NCI-H526 (cell line): Measurements from ENCODE around the gene GIMD1.
"Not testable (repeated sequence)": the region's sequence is repeated elsewhere in the genome, so short reads cannot be mapped to it uniquely, and the experiment has no call there.

Experiments
- DNase-seq, 2 experiments: peaks; one replicate each; lab custom pipeline; 2025; lab: John Stamatoyannopoulos, UW

GIMD1 gene

DNA sequence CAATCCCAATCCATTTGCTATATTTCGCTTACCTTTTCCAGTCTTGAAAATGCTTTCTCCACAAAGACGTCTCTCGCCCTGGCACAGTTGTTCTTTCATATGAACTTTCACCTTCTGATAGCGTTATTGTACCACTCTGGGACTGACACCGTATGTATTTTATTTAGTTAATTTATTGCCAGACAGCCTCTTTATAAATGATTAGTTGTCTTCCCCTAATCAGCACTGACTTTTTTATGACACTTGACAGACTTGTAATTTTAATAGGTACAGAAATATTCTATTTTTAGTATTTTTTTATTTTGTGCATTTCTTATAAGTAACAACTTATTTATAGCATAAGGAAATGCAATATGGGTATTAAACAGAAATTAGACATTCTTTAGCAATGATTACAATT, at the start of gene GIMD1:
TSS of gene GIMD1 (minus strand) at position 101 of the 400 bp plus-strand sequence. CDS start 1,343 bp downstream, outside the sequence.
- DNase-seq: no peak

GRCh38 chr4:106414366-106414765, 45.8 kb upstream of the GIMD1 start:
- no peak for DNase-seq

DNA sequence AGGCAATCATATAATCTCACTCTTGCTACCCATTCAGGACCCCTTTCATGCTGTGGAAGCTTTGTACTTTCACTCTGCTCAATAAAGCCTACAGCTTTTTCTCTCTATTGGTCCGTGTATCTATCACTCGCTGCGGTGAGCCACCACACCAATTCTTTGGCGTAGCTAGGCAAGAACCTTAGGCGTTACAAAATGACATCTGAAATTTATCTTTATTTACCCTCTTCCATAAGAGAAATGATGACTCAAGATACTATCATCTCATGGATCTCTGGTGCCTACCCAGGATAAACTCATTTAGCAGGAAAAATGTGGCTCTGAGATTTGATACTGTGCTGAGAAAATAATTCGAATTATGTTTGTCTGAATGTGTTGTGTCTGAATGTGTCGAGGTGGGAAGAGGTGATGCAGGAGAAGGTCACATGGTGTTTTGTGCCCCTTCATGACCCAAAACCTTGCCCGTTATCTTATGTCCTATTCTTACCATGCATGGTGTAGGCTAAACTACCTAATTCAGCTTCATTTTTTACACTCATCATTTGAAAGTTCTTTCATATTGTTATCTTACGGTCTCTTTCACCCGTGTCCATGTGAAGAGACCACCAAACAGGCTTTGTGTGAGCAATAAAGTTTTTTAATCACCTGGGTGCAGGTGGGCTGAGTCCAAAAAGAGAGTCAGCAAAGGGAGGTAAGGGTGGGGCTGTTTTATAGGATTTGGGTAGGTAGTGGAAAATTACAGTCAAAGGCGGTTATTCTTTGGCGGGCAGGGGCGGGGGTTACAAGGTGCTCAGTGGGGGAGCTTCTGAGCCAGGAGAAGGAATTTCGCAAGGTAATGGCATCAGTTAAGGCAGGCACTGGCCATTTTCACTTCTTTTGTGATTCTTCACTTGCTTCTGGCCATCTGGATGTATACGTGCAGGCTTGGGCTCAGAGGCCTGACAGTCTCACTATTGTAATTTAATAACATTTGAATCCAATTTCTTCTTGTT, 41.6 kb upstream of the GIMD1 start:
- DNase-seq: no peak

GRCh38 chr4:106408004-106408403, 39.4 kb upstream of the GIMD1 start:
- not testable (repeated sequence) for DNase-seq

- no peak for DNase-seq
Measured at GRCh38 chr4:106401157-106401556, 32.6 kb upstream of the GIMD1 start.

- DNase-seq: not testable (repeated sequence)
Measured at GRCh38 chr4:106398898-106399297, 30.3 kb upstream of the GIMD1 start.

DNA sequence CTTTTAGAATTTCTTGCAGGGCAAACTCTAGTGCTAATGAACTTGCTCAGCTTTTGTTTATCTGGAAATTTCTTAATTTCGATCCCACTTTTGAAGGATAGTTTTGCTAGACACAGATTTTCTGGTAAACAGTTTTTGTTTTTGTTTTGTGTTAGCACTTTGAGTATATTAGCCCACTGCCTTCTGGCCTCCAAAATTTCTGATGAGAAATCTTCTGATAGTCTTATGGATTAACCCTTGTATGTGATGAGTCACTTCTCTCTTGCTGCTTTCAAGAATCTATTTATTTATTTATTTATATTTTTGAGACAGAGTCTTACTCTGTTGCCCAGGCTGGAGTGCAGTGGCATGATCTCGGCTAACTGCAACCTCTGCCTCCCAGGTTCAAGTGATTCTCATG, 27.0 kb upstream of the GIMD1 start:
- DNase-seq: no peak

DNA sequence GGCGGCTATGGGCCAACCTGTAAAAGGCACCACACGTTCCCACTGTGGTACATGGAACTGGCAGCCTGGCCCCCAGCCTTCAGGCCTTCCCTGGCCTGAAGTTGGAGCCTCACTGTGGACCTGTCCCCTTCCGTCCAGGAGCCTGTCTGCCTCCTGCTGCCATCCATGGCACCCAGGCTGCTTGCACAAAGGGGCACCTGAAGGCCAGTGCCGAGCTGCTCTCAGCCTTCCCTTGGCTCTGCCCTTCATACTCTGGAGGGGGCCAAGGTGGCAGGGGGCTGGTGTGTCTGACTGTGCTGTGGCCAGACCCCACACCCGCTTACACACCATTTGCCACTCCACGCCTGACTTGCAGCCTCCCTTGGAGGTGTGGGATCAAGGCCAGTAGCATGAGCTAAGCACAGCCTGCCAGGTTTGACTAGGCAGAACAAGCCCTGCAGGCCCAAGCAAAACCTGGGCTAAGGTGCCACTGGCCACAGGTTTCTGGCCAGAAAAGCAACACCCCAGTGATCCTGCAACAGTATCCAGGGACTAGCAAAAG, 17.3 kb upstream of the GIMD1 start:
- no peak for DNase-seq

DNA sequence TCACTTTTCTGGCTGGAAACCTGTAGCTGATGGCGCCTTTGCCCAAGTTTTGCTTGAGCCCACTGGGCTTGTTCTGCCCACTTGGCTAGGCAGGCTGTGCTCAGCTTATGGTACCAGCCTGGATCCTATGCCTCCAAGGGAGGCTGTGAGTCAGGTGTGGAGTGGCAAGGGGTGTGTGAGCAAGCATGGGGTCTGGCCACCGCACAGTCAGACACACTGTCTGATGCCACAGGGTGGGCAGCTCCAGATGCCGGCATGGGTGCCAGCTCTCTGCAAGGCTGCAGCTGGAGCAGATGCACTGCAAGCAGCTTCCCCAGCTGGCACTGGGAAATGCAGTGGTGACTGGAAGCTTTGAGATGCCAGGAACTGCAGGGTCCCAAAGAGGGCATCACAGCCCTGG, 16.3 kb upstream of the GIMD1 start:
- no peak for DNase-seq

DNA sequence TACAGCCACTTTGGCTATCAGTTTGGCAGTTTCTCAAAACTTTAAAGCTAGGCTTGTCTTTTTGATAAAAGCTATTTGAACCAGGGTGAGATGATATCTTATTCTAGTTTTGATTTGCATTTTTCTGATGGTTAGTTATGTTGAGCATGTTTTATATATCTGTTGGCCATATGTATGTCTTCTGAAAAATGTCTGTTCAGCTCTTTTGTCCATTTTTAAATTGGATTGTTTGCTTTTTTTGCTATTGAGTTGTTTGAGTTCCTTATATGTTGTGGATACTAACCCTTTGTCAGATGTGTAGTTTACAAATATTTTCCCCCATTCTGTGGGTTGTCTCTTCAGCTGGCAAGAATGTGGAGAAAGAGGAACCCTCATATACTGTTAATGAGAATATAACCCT, 11.6 kb upstream of the GIMD1 start:
- no peak for DNase-seq

DNA sequence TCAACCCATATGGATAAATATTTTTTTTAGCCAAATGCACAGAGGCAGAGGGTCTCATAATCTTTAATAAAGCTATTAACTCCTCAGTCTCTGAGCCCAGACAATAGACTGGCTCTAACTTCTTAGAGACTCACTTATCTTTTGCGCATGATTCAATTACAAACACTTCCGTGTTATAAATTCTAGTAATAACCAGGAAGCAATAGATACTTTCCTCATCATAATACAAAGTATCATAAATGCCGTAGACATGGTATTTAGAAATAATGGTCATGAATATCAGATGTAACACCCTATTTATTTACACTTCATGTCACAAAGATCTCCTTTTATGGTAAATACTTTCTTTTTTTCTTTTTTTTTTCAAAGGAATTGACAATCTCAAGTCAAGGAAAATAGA, 4.4 kb upstream of the GIMD1 start:
- no peak for DNase-seq

- DNase-seq: no peak
Measured at GRCh38 chr4:106371161-106371560, 2.6 kb upstream of the GIMD1 start.

- DNase-seq: no peak
Measured at GRCh38 chr4:106370214-106370613, 1.6 kb upstream of the GIMD1 start.

DNA sequence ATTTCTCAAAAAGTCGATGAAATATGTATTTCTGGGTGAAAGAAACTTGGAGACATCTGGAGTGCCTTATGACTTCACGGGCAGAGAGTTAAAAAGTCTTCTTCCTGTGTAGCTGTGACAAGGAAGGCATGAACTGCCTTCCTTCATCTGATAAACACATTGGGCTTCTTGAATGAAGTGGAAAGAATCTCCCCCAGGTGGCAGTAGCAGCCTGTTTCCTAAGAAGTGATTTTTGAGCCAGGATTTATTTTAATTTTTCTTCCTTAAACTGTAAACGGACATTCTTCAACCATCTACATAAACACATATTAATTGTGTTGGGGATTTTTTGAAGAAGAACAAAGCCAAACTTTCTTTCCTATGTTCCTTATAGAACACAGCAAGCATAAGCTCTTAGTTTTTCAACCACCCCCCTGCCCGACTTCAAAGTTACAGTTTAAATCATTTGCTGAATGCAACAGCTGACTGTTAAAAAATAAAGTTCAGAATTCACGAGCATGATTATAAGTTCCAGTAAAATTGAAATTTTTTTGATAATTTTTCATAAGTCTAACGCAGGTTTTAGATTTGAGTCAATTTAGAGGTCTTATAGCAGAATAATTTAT, 980 bp upstream of the GIMD1 start:
- DNase-seq: peak in 1 of 2 experiments; percentile 54

DNA sequence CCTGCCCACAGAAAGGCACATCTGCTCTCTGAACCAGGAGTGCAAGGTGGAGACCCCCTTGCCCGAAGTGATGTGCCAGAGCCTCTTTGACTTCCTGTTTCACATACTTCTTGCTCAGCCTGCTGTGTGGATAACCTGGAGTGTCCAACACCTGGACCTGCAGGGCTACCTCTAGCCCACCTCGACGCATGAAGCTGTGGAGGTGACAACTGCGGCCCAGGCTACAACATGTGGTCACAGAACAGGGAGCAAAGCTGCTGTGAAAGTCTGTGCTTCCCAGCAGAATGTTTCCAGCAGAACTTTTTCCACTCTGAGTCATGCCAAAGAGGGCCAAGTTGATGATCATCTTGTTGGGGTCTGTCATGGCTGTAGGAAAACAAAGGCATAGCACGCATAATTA, 1.5 kb downstream of the GIMD1 start:
- DNase-seq: no peak

DNA sequence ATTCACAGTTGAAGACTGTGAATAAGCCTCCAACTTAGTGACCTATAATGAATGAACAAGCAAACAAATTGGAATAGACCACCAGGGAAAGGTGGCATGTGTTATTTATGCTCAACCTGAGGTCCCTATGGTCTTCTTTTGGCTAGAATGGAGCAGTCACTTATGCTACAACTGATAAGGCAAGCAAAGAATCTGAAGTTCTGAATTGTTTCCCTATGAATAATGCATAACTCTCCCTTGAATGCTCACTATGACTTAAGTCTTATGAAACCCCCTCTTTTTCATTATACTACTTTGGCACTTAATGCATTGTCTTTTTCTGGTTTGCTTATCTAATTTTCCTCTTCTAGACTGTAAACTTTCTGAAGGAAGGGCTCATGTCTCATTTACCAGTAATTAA, 2.6 kb downstream of the GIMD1 start:
- DNase-seq: no peak

GRCh38 chr4:106365613-106366012, 3.0 kb downstream of the GIMD1 start:
- no peak for DNase-seq

DNA sequence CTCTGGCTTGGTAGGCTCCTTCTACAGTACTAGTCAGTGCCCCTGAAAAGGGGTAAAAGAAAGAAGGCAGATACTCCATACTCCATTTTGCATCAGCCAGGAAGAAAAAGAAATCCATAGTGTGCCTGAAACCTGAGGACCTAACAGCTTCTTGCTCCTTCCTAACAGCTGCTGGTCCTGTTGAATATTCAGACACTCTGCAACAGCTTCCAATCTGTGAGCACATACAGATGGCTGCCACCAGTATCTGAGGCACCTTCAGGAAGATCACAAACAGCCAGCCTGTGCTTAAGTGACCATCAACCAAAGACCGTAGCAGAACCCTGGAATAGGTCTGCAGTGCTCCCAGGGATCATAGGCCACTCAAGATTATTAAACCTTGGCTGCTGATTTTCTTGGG, 4.3 kb downstream of the GIMD1 start:
- no peak for DNase-seq

DNA sequence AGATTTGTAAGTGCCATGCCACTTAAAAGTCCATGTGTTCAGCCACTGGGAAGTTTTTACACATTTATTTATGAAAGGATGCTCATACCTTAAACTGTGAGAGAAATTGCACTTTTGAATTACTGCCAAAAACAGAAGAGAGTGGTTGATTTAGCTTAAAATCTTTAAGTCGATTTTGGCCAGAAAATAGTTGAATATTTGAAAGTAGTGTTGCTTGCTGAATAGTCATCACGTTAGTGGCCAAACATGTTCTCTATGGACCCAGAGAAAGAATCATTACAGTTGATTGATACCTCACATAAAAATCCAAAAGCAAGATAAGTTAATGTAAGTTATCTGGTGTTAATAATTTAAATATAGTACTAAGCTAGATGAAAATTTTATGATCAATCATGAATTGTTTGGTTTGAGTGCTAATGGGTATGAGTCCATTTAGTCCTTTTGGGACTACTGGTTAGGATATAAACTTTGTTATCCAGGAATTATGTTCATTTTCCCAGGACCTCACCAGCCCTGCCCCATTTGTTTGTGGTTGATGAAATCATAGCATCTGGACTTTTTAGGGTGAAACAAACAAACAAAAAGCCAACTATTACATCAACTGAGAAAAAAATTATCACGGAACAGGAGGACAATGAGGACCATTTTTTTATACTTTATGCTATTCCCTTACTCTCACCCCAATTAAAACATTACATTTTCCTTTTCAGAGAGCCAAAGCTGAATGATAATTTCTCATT, 6.3 kb downstream of the GIMD1 start:
- no peak for DNase-seq

DNA sequence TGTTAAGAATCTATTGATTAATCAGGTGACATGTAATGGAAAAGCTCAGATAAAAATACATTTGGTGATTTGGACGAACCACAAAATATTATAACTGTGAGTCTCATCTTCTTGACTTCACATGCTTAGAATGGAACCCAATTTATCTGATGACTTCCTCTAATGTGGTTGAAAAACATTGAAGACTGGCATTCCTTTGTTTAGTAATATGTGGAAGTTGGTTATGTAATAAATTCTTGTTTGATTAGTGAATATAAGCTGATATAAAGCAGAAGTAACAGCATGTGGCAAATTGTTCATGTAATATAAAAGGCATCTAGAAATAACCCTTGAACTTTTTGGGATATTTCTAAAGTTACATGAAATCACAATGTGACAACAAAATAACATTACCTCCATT, 9.7 kb downstream of the GIMD1 start:
- DNase-seq: no peak

- DNase-seq: no peak
Measured at GRCh38 chr4:106355193-106355592, 13.4 kb downstream of the GIMD1 start.

DNA sequence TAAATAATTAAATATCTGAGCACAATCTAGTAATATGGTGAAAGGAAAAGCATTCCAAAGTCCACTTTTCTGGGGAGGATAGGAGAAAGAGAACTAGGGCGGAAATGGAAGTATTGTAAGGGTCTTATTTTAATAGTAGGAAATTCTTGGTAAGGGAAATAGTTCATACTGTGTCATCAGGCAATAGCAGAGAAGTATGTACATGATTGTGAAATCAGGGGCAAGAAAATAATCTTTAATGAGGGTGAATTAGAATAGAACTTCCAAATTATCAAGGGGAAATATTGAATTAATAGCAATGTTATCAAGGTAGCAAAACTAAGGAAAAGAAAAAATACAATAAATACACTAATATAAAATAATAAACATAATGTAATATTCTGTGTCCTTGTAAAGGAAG, 14.8 kb downstream of the GIMD1 start:
- no peak for DNase-seq
